Left lung (tissue), 10 donors: ENCODE results near the gene C11orf68. TPM values are rescaled to one million over a fixed set of nuclear protein-coding genes. Genes with fewer than 3 reads are reported as not detected.

ENCODE experiments used
- ATAC-seq: fragments of 200-7000 bp; cut with Tn5 transposase; one replicate; pipeline ENCODE4 v1.9.1; 2020; ENCODE audit warnings: moderate library complexity
- DNase-seq, 4 donors: peaks; one replicate each; pipeline ENCODE4 v3.0.0-alpha.2; 2013 to 2020
- H3K27ac ChIP-seq, 2 donors: fragments of 200-600 bp; sonication (generic) in 1 of 2; one replicate each; pipeline versions ENCODE4 v1.5.0 to v1.8.0; 2020 to 2021
- H3K27me3 ChIP-seq, 2 donors: fragments of 200-600 bp; sonication (generic) in 1 of 2; one replicate each; pipeline versions ENCODE4 v1.5.0 to v1.8.0; 2020 to 2021
- H3K36me3 ChIP-seq, 2 donors: fragments of 200-600 bp; sonication (generic) in 1 of 2; one replicate each; pipeline versions ENCODE4 v1.5.0 to v1.8.0; 2020 to 2021
- H3K4me1 ChIP-seq, 2 donors: fragments of 200-600 bp; one replicate each; pipeline ENCODE4 v1.8.0; 2021
- H3K4me3 ChIP-seq, 2 donors: fragments of 200-600 bp; sonication (generic) in 1 of 2; one replicate each; pipeline versions ENCODE4 v1.5.0 to v1.8.0; 2020 to 2021; ENCODE audit warnings: mild to moderate bottlenecking in 1 of 2
- H3K9me3 ChIP-seq, 2 donors: fragments of 200-600 bp; sonication (generic) in 1 of 2; one replicate each; pipeline versions ENCODE4 v1.5.0 to v1.8.0; 2020 to 2021
- CTCF ChIP-seq, 2 donors: fragments of 200-600 bp; sonication (generic) in 1 of 2; IDR thresholded peaks; one replicate each; pipeline versions ENCODE4 v1.5.0 to v1.8.0; 2021; ENCODE audit warnings: antibody characterized with exemption in 2 of 2
- intact Hi-C, 2 donors: fragments of 100-400 bp; cut with DNase I; formaldehyde crosslinking; loops; one replicate each; pipeline versions ENCODE4 v1.11.2 to v1.14.2; 2022
- polyA plus RNA-seq, 6 donors: library from polyadenylated mRNA; unstranded; fragments of 120-200 nt; gene quantifications; one replicate each; pipeline ENCODE4 v1.2.1, GENCODE V29; 2013; ENCODE audit not compliant: insufficient read length in 6 of 6
- total RNA-seq, 2 donors: library from RNA; stranded (reverse); fragmentation: NEBNext Ultra II Directional; extraction: Animal tissue kit (Norgen Biotek cat#: 25700); gene quantifications; one replicate each; pipeline ENCODE4 v1.2.1, GENCODE V29; 2021
- donor health status: DM: no; HTN: yes; CAD: no.
- donor health status: DM: no; HTN: no; CAD: no.

The C11orf68 gene
- total and polyA plus RNA-seq, 8 donors, result 29.6 to 36.9 (median 34.2) TPM

- Histone ChIP-seq H3K4me3 (no peak overlapping the region), H3K9me3 (no peaks in the 10 kb centered on the region), H3K27ac (peak overlapping the region; percentile 81 to 94), H3K27me3 (no peaks in the 10 kb centered on the region), H3K36me3 (peaks cover 0 to 6% of the 10 kb centered on the region in 2 donors), H3K4me1 (peaks cover 50 to 71% of the 10 kb centered on the region in 2 donors)
- intact Hi-C loops, result no loop called here
- TF ChIP-seq CTCF (IDR thresholded peaks at IDR 0.05), result no peak
- peak; percentile 40 for ATAC-seq
- DNase-seq, result peak in 2 of 4 donors; percentile 83 to 90
Measured at GRCh38 chr11:65915821-65916251, 3.0 kb downstream of the C11orf68 start.

GRCh38 chr11:65915101-65915820, 3.6 kb downstream of the C11orf68 start:
- Histone ChIP-seq H3K4me1 (peaks cover 45 to 66% of the 10 kb centered on the region in 2 donors), H3K27me3 (no peaks in the 10 kb centered on the region), H3K36me3 (peaks cover 0 to 6% of the 10 kb centered on the region in 2 donors), H3K9me3 (no peaks in the 10 kb centered on the region), H3K4me3 (no peak overlapping the region), H3K27ac (peak overlapping the region; percentile 81 to 94)
- ATAC-seq (no peak), DNase-seq (no peak)
- TF ChIP-seq CTCF (IDR thresholded peaks at IDR 0.05), result no peak
- intact Hi-C loops, result no loop called here

- ATAC-seq (peak; percentile 11), DNase-seq (no peak)
- no peak overlapping the region for H3K27ac ChIP-seq
- H3K4me1 ChIP-seq, result peaks cover 40 to 56% of the 10 kb centered on the region in 2 donors
- H3K27me3 ChIP-seq, result peaks cover 0 to 9% of the 10 kb centered on the region in 2 donors
- no peaks in the 10 kb centered on the region for H3K9me3 ChIP-seq
- intact Hi-C loops, result no loop called here
- peaks cover 0 to 6% of the 10 kb centered on the region in 2 donors for H3K36me3 ChIP-seq
- TF ChIP-seq CTCF (IDR thresholded peaks at IDR 0.05), result no peak
- no peak overlapping the region for H3K4me3 ChIP-seq
Measured at GRCh38 chr11:65912845-65913244, 6.0 kb downstream of the C11orf68 start.

- H3K27me3 ChIP-seq, result peaks cover 0 to 9% of the 10 kb centered on the region in 2 donors
- no peak overlapping the region for H3K4me3 ChIP-seq
- ATAC-seq (peak; percentile 14), DNase-seq (peak in 2 of 4 donors; percentile 64 to 86)
- no peaks in the 10 kb centered on the region for H3K9me3 ChIP-seq
- intact Hi-C loops, result no loop called here
- peaks cover 30 to 47% of the 10 kb centered on the region in 2 donors for H3K4me1 ChIP-seq
- TF ChIP-seq CTCF (IDR thresholded peaks at IDR 0.05), result peak in 1 of 2 donors; percentile 25
- H3K27ac ChIP-seq, result peak overlapping the region in 1 of 2 donors; percentile 13
- H3K36me3 ChIP-seq, result no peaks in the 10 kb centered on the region
Measured at GRCh38 chr11:65911682-65912568, 6.9 kb downstream of the C11orf68 start.

GRCh38 chr11:65907878-65908277, 11.0 kb downstream of the C11orf68 start:
- no peaks in the 10 kb centered on the region for H3K9me3 ChIP-seq
- intact Hi-C loops, result no loop called here
- H3K36me3 ChIP-seq, result no peaks in the 10 kb centered on the region
- no peak for DNase-seq
- ATAC-seq, result no peak
- no peak overlapping the region for H3K4me3 ChIP-seq
- H3K4me1 ChIP-seq, result peaks cover 8 to 17% of the 10 kb centered on the region in 2 donors
- H3K27ac ChIP-seq, result no peak overlapping the region
- no peak for TF ChIP-seq CTCF (IDR thresholded peaks at IDR 0.05)
- H3K27me3 ChIP-seq, result peaks cover 0 to 9% of the 10 kb centered on the region in 2 donors
